NCI-H748 (cell line): Measurements from ENCODE around the gene ANXA8L1.
"Not testable (repeated sequence)": the region's sequence is repeated elsewhere in the genome, so short reads cannot be mapped to it uniquely, and the experiment has no call there.

Experiments used
- DNase-seq: peaks from one replicate; lab custom pipeline; 2025; ENCODE audit not compliant: unreplicated experiment; lab: John Stamatoyannopoulos, UW

Gene ANXA8L1

DNA sequence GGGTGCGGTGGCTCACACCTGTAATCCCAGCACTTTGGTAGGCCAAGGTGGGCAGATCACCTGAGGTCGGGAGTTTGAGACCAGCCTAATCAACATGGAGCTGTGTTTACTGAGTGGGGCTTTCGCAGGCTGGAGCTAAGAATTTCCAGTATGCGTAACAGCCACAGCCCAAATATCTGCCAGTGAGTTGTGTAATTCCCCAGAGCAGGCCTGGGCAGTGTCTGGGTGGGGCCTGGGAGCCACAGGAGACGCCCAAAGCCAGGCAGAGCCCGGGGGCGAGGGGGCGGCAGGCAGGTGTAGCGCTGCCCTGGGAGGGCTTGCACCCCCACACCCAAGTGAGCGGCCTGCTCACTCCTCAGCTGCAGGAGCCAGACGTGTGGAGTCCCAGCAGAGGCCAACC is at the start of gene ANXA8L1:
Gene ANXA8L1 (plus strand): TSS at position 371 of the 400 bp plus-strand sequence. CDS start 76 bp downstream, outside the sequence.
- not testable (repeated sequence) for DNase-seq

GRCh38 chr10:46326066-46326465 is 49.5 kb upstream of the ANXA8L1 start:
- no peak for DNase-seq

DNA sequence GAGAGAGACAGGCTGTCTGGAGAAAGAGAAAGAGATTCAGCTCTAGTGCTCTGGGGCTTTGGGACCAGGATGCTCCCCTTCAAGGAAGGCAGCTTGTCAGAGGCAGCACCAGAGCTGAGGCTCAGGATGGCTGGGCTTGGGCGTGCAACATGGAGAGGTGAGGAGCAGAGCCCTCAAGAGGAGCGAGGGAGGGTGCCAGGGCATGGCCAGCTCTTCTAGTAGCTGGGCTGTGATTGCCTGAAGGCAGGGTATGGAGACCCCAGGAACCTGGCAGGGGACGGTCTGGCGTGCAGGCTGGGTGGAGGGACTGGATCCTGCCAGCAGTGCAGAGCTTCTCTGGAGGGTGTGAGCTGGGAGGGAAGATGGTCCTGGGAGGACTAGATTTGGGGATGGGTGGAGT is 48.6 kb upstream of the ANXA8L1 start:
- DNase-seq: no peak

DNA sequence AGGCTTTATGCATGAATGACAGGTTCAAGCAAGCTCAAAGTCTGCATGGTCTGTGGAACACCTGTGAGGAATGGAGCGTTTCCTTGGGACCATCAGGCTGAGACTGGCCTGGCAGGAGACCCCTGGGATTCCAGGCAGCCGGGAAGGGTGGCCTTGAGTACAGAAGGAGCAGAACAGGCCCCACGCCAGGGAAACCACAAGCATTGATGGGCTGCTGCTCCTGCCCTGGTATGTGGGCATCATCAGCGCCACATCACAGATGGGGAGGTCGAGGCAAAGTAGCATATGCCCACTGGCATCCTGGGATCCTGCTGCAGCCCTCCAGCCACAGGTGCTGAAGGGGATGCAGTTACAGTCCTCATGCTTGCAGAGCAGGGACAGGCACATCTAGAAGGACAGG is 47.9 kb upstream of the ANXA8L1 start:
- DNase-seq: no peak

GRCh38 chr10:46328853-46329689 is 46.5 kb upstream of the ANXA8L1 start:
- no peak for DNase-seq

GRCh38 chr10:46329690-46330016 is 45.9 kb upstream of the ANXA8L1 start:
- DNase-seq: no peak

GRCh38 chr10:46330894-46331293 is 44.7 kb upstream of the ANXA8L1 start:
- no peak for DNase-seq

- DNase-seq: not testable (repeated sequence)
These were observed 10.1 kb upstream of the ANXA8L1 start for GRCh38 chr10:46365484-46365883.

DNA sequence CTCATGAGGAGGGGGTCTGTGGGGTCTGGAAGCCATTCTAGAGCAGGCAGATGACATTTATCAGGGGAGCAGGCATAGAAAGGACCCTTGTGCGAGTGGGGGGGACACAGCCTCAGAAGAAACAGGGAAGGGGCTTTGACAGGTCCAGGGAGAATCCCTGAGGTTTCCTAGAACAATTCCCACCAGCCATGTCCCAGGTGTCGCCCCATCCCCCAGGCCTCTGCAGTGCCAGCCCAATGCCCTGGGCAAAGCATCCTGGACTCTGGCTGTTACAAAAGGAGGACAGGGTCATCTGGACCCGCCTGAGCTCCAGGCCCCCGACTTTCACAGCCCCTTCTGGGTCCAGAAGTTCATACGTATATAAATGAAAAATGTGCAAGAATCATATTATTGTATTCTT is 8.4 kb upstream of the ANXA8L1 start:
- not testable (repeated sequence) for DNase-seq

DNA sequence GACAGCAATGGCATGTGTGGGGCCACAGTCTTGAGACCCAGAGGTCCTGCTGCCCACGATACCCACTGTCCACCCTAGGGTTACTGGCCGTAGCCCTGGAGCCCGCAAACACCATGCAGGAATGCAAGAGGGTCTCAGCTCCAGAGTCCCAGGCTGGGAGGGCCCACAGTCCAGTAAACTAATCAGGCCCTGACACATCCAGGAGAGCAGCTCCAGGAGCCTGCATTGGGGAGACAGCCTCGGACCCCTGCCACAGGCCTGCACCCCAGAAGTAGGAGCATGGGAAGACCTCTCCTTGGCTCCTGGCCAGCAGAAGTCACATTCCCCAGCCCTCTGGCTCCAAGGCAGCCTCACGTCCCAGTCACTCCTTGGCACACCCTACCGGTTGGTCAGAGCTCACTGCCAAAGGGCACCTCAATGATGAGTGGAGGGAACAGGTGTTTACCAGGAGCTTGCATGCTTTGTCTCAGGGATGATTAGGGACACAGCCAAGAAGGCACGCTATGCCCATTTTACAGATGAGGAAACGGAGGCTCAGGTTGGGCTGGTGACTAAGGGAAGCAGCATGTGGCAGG is 7.8 kb upstream of the ANXA8L1 start:
- not testable (repeated sequence) for DNase-seq

DNA sequence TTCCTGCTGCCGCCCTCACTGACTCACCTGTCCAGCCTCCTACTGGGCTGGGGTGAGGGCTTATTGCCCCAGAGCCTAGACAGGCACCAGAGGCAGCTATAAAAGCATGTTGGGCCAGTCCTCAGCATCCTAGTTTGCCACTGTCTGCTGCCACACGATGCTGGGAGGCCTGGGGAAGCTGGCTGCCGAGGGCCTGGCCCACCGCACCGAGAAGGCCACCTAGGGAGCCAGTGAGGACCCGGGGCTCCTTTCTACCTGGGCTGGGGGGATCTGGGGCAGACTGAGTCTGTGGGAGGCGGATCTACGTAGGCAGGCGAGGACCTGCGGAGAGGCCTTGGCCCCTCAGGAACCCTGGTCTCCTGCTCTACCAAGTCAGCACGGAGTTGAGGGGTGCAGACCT is 6.6 kb upstream of the ANXA8L1 start:
- not testable (repeated sequence) for DNase-seq

GRCh38 chr10:46374410-46374809 is 1.2 kb upstream of the ANXA8L1 start:
- not testable (repeated sequence) for DNase-seq

DNA sequence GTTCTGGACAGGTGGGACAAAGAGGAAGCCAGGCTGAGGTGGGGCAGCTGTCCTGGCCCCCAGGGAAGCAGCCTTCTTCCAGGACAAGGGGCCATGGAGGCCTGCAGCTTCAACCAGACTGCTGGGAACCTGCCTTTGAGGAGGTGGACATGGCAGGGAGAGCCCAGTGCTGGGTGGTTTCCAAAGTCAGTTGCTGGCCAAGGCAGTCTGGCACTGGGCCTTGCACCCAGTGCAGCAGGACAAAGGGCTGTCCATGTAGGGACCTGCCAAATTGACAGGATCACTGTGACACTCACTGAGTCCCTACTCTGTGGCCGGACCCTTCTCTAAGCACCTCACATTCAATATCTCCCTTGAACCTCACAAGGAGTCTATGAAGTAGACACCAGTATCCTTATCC is 1.4 kb downstream of the ANXA8L1 start:
- DNase-seq: not testable (repeated sequence)

- not testable (repeated sequence) for DNase-seq
These were observed 2.1 kb downstream of the ANXA8L1 start for GRCh38 chr10:46377651-46378050.

GRCh38 chr10:46378108-46378507 is 2.5 kb downstream of the ANXA8L1 start:
- not testable (repeated sequence) for DNase-seq

- not testable (repeated sequence) for DNase-seq
These were observed 3.8 kb downstream of the ANXA8L1 start for GRCh38 chr10:46379233-46379848.

DNA sequence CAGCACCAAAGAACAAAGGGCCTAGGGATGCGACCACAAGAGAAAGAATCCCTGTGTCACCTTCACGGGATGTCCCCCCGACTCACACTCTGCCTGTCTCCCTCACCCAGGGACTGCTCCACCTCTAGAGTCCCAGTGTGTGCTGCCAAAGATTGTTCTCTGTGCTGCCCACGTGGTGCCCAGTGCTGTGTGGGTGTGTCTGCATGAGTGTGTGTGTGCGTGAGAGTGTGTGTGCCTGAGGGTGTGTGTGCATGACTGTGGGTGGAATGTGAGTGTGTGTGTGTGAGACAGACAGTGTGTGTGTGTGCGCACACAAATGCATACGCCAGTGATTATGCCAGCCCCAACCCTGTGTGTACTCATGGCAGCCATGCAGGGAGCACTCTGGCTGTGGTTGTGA is 10.3 kb downstream of the ANXA8L1 start:
- DNase-seq: not testable (repeated sequence)

DNA sequence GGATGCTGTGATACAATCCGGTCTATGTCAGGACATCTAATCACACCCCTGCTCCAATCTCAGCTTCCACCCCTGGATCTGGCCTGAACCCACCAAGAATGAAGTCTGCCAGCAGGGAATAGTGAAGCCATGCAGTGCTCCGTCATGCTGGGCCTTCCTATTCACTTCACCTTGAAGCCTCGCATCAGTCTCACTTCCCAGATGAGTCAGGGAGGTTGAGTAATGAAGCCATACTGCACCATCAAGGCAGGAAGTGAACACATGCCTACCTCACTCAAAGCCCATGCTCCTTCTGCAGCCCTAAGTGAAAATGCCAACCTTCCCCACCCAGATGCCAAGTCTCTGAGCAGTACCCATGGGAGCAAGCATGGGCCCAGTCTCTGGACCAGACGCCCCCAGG is 11.1 kb downstream of the ANXA8L1 start:
- DNase-seq: not testable (repeated sequence)

GRCh38 chr10:46387309-46387902 is 11.8 kb downstream of the ANXA8L1 start:
- not testable (repeated sequence) for DNase-seq

- DNase-seq: not testable (repeated sequence)
These were observed 15.8 kb downstream of the ANXA8L1 start for GRCh38 chr10:46391422-46391821.

- DNase-seq: not testable (repeated sequence)
These were observed 21.1 kb downstream of the ANXA8L1 start for GRCh38 chr10:46396441-46397279.
